NT2/D1 (cell line): Measurements from ENCODE around the gene POLR2C.

Source experiments
- YY1 ChIP-seq: IDR thresholded peaks from 2 replicates; pipeline ENCODE4 v1.6.1; 2011; ENCODE audit not compliant: insufficient read length, insufficient read depth
- ZNF274 ChIP-seq: IDR thresholded peaks from 2 replicates; pipeline ENCODE4 v1.6.1; 2011; ENCODE audit warnings: mild to moderate bottlenecking, low read depth, low read length

- TF ChIP-seq YY1 (no peak), ZNF274 (no peak)
These were observed 10.2 kb downstream of the POLR2C start for GRCh38 chr16:57472665-57473060.
